Endothelial cell of umbilical vein (primary cell): ENCODE measurements around the gene GUK1. TPM values are rescaled to one million over a fixed set of nuclear protein-coding genes. Genes with fewer than 3 reads are reported as not detected.

Source experiments
- BruUV-seq: library from RNA; stranded (reverse); fragments of 400-500 nt; replicated peaks from 2 replicates; lab custom pipeline; 2021; lab: Mats Ljungman, UMichigan
- CTCF ChIA-PET: fragments of 300-600, 350-600 bp; sonication (Branson Sonifier 250); formaldehyde crosslinking; loops from one replicate; lab custom pipeline; 2021; ENCODE audit warnings: antibody characterized with exemption, inconsistent platforms; lab: Charles Lee
- POLR2A ChIA-PET: fragments of 300-600, 350-600 bp; sonication (Branson Sonifier 250); formaldehyde crosslinking; loops from one replicate; lab custom pipeline; 2021; ENCODE audit warnings: antibody characterized with exemption, inconsistent platforms; lab: Charles Lee
- DNase-seq: peaks from one replicate; pipeline ENCODE4 v3.0.0-alpha.2; 2011; ENCODE audit warnings: low read depth, low spot score
- FAIRE-seq: peaks from 2 replicates; lab custom pipeline; 2011; peaks lifted over from hg19 to GRCh38; lab: Jason Lieb, UNC
- H2AFZ ChIP-seq: 2 replicates; pipeline ENCODE4 v1.6.0; 2012; ENCODE audit warnings: low read depth, low read length, control low read depth, inconsistent platforms
- H3K27ac ChIP-seq: 2 replicates; pipeline ENCODE4 v1.5.1; 2011; ENCODE audit warnings: low read depth, mild to moderate bottlenecking, control low read depth, low read length, moderate library complexity; ENCODE audit not compliant: insufficient read depth
- H3K27me3 ChIP-seq, 2 experiments: 2 replicates each; pipeline versions ENCODE4 v1.6.0 to v1.6.1; 2011; ENCODE audit warnings: low read length in 2 of 2, mixed read lengths in 1 of 2; ENCODE audit not compliant: control insufficient read depth in 2 of 2, insufficient read depth in 2 of 2
- H3K36me3 ChIP-seq, 2 experiments: 2 replicates in 1 of 2; 3 replicates in 1 of 2; pipeline ENCODE4 v1.5.1; 2011; ENCODE audit warnings: low read length in 2 of 2, mild to moderate bottlenecking in 1 of 2, moderate library complexity in 1 of 2; ENCODE audit not compliant: control insufficient read depth in 2 of 2, insufficient read depth in 2 of 2; ENCODE audit errors: extremely low read depth in 1 of 2
- H3K4me1 ChIP-seq: 3 replicates; pipeline ENCODE4 v1.5.1; 2011; ENCODE audit warnings: mild to moderate bottlenecking, low read length; ENCODE audit not compliant: control insufficient read depth, insufficient read depth; ENCODE audit errors: extremely low read depth
- H3K4me2 ChIP-seq: 2 replicates; pipeline ENCODE4 v1.6.1; 2011; ENCODE audit warnings: low read length, control low read depth, mixed read lengths; ENCODE audit not compliant: insufficient read depth
- H3K4me3 ChIP-seq, 3 experiments: fragments of 200-600 bp in 1 of 3; sonication (generic), shearing (Covaris generic) in 1 of 3; replicated peaks in 1 of 3; 2 replicates each; pipeline ENCODE4 v1.5.1; 2011 to 2016; ENCODE audit warnings: control low read depth in 3 of 3, low read length in 3 of 3, mild to moderate bottlenecking in 2 of 3, inconsistent platforms in 1 of 3, low read depth in 1 of 3, moderate library complexity in 1 of 3; ENCODE audit not compliant: insufficient read depth in 1 of 3
- H3K79me2 ChIP-seq: 2 replicates; pipeline ENCODE4 v1.6.0; 2012; ENCODE audit warnings: low read length, inconsistent platforms; ENCODE audit not compliant: control insufficient read depth, insufficient read depth
- H3K9ac ChIP-seq: replicated peaks from 2 replicates; pipeline ENCODE3; 2011; ENCODE audit warnings: low read length, control low read depth; ENCODE audit not compliant: insufficient read depth; ENCODE audit errors: extremely low read depth
- H3K9me1 ChIP-seq: replicated peaks from 3 replicates; pipeline ENCODE4 v1.6.0; 2011; ENCODE audit warnings: mild to moderate bottlenecking, low read length; ENCODE audit not compliant: control insufficient read depth, insufficient read depth; ENCODE audit errors: extremely low read depth
- H3K9me3 ChIP-seq: replicated peaks from 2 replicates; pipeline ENCODE4 v1.5.1; 2012; ENCODE audit warnings: low read length, inconsistent platforms; ENCODE audit not compliant: control insufficient read depth, insufficient read depth
- H4K20me1 ChIP-seq: replicated peaks from 2 replicates; pipeline ENCODE3; 2011; ENCODE audit warnings: mild to moderate bottlenecking, low read length; ENCODE audit not compliant: control insufficient read depth, insufficient read depth; ENCODE audit errors: extremely low read depth
- EZH2 ChIP-seq: IDR thresholded peaks from 2 replicates; pipeline ENCODE4 v1.6.1; 2012; ENCODE audit warnings: borderline replicate concordance, low read depth, mild to moderate bottlenecking, moderate library complexity, low read length, inconsistent platforms; ENCODE audit not compliant: severe bottlenecking
- FOS ChIP-seq: IDR thresholded peaks from 2 replicates; pipeline ENCODE4 v1.6.1; 2011; ENCODE audit warnings: mild to moderate bottlenecking, low read length, moderate library complexity, borderline replicate concordance; ENCODE audit not compliant: insufficient read depth
- GATA2 ChIP-seq: IDR thresholded peaks from 2 replicates; pipeline ENCODE4 v1.7.0; 2011; ENCODE audit warnings: low read depth, mild to moderate bottlenecking, moderate library complexity, mixed read lengths, low read length; ENCODE audit not compliant: insufficient read length, insufficient read depth
- JUN ChIP-seq: IDR thresholded peaks from 2 replicates; pipeline ENCODE4 v1.6.1; 2011; ENCODE audit warnings: borderline replicate concordance, low read depth; ENCODE audit not compliant: insufficient read length, insufficient read depth
- MYC ChIP-seq: IDR thresholded peaks from one replicate; pipeline ENCODE4 v1.6.1; 2011; ENCODE audit warnings: mild to moderate bottlenecking, low read depth, low read length
- POLR2A ChIP-seq: IDR thresholded peaks from 2 replicates; pipeline ENCODE4 v1.6.1; 2012; ENCODE audit warnings: low read depth, mild to moderate bottlenecking, control low read depth, low read length
- POLR2AphosphoS5 ChIP-seq: IDR thresholded peaks from 2 replicates; pipeline ENCODE4 v1.6.1; 2012; ENCODE audit warnings: low read depth, mild to moderate bottlenecking, control low read depth, low read length, moderate library complexity; ENCODE audit not compliant: insufficient read depth
- dilution Hi-C: fragments of 300-500 bp; cut with MboI; formaldehyde crosslinking; loops from one replicate; pipeline ENCODE4 v1.15.0; 2019; ENCODE audit warnings: low sequenced_read_pairs; ENCODE audit not compliant: extremely low pct_ligation_motif_present
- intact Hi-C: fragments of 100-400 bp; cut with micrococcal nuclease; formaldehyde crosslinking; loops from one replicate; pipeline ENCODE4 v1.10.0; 2022
- polyA plus RNA-seq, 4 experiments: library from polyadenylated mRNA; depleted of rRNA in 3 of 4; stranded (reverse) in 3 of 4; unstranded in 1 of 4; fragments of >200 nt; gene quantifications; 2 replicates each; pipeline versions ENCODE4 v1.2.1 to v1.2.3, GENCODE V29; 2011 to 2012; ENCODE audit warnings: missing spikeins in 1 of 4
- total RNA-seq: library from RNA; stranded (reverse); gene quantifications from 2 replicates; pipeline ENCODE4 v1.2.3, GENCODE V29; 2021
- TF ChIP-seq, protein P1 (sequence below): IDR thresholded peaks from 2 replicates; pipeline ENCODE4 v1.6.1; 2011; ENCODE audit not compliant: insufficient read depth, insufficient read length
- TF ChIP-seq, protein P2 (sequence below), 2 donors: IDR thresholded peaks; 1 replicate in 1 of 2; 2 replicates in 1 of 2; pipeline ENCODE4 v1.5.1; 2011; ENCODE audit warnings: low read length in 2 of 2, mild to moderate bottlenecking in 2 of 2, moderate library complexity in 2 of 2, control low read depth in 1 of 2, inconsistent platforms in 1 of 2, low read depth in 1 of 2; ENCODE audit not compliant: insufficient read depth in 1 of 2; ENCODE audit errors: extremely low read depth in 1 of 2

Gene GUK1
- total and polyA plus RNA-seq, 2 donors (not counting 3 experiments of a cell fraction or from before 2014, with no cell fraction given), result 239 to 742 TPM

DNA sequence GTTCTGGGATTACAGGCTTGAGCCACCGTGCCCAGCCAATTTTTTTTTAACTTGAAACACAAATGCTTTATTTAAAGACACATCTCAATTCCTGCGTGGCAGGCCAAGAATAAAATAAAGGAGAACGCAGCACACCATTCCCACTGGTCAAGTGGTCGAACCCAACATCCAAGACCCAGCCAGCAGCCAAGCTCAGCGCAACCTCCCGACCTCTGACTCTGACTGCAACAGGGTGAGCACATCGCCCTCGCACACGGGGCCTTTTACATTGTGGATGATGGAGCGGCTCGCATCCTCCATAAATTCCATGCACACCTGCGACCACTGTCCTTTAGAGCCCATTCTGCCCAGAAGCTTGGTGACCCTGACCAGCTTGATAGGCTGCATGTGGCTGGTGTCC lies 5.5 kb upstream of the GUK1 start:
- dilution Hi-C loops, result no loop called here
- H3K9ac ChIP-seq, result no peak overlapping the region
- H3K79me2 ChIP-seq, result no peaks in the 10 kb centered on the region
- DNase-seq (no peak), FAIRE-seq (no peak)
- BruUV-seq, result no TSS peak
- H3K9me1 ChIP-seq, result no peaks in the 10 kb centered on the region
- intact Hi-C loops, result loop anchor here (5.0 to 10.0 kb wide), 2 partner anchors 140 to 368 kb away; no protein-coding TSS in a partner anchor
- H3K4me3 ChIP-seq, result no peak overlapping the region
- H3K27ac ChIP-seq, result no peak overlapping the region
- ChIA-PET CTCF (no interaction called here), POLR2A (no interaction called here)
- H3K4me1 ChIP-seq, result no peaks in the 10 kb centered on the region
- H3K4me2 ChIP-seq, result no peak overlapping the region
- H3K9me3 ChIP-seq, result no peaks in the 10 kb centered on the region
- no peaks in the 10 kb centered on the region for H4K20me1 ChIP-seq
- TF ChIP-seq GATA2 (no peak), MYC (no peak), POLR2AphosphoS5 (no peak), JUN (no peak), FOS (no peak), EZH2 (no peak), POLR2A (no peak)
- TF ChIP-seq, protein P1, sequence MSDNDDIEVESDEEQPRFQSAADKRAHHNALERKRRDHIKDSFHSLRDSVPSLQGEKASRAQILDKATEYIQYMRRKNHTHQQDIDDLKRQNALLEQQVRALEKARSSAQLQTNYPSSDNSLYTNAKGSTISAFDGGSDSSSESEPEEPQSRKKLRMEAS, result no peak
- TF ChIP-seq, protein P2, sequence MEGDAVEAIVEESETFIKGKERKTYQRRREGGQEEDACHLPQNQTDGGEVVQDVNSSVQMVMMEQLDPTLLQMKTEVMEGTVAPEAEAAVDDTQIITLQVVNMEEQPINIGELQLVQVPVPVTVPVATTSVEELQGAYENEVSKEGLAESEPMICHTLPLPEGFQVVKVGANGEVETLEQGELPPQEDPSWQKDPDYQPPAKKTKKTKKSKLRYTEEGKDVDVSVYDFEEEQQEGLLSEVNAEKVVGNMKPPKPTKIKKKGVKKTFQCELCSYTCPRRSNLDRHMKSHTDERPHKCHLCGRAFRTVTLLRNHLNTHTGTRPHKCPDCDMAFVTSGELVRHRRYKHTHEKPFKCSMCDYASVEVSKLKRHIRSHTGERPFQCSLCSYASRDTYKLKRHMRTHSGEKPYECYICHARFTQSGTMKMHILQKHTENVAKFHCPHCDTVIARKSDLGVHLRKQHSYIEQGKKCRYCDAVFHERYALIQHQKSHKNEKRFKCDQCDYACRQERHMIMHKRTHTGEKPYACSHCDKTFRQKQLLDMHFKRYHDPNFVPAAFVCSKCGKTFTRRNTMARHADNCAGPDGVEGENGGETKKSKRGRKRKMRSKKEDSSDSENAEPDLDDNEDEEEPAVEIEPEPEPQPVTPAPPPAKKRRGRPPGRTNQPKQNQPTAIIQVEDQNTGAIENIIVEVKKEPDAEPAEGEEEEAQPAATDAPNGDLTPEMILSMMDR (IDR thresholded peaks at IDR 0.05; ENCODE audit: extremely low read depth in 1 of 2, insufficient read depth in 1 of 2, low read depth in 1 of 2, low read length in 2 of 2), result no peak
- H3K36me3 ChIP-seq, result no peaks in the 10 kb centered on the region
- no peak overlapping the region for H2AFZ ChIP-seq
- H3K27me3 ChIP-seq, result peaks cover 18 to 26% of the 10 kb centered on the region in 2 experiments
